PC-9 (cell line): ENCODE measurements around the gene PLA2G3. TPM values are rescaled to one million over a fixed set of nuclear protein-coding genes. Genes with fewer than 3 reads are reported as not detected.

Experiments
- BruUV-seq: library from RNA; stranded (reverse); fragments of 400-500 nt; replicated peaks from 2 replicates; lab custom pipeline; 2021; lab: Mats Ljungman, UMichigan
- CTCF ChIA-PET: fragments of 300-600 bp; sonication (Branson Sonifier 250); formaldehyde crosslinking; loops from one replicate; lab custom pipeline; 2022; ENCODE audit warnings: antibody characterized with exemption; lab: Charles Lee
- POLR2A ChIA-PET: fragments of 300-600 bp; sonication (Branson Sonifier 250); formaldehyde crosslinking; loops from one replicate; lab custom pipeline; 2022; ENCODE audit warnings: antibody characterized with exemption; ENCODE audit not compliant: unreplicated experiment; lab: Charles Lee
- DNase-seq, 2 experiments: peaks; one replicate each; pipeline versions ENCODE4 v3.0.0 to v3.0.0-alpha.2; 2015 to 2022; ENCODE audit warnings: mixed read lengths in 1 of 2
- H2AFZ ChIP-seq: fragments of 200-600 bp; sonication (generic); 2 replicates; pipeline ENCODE4 v1.8.1; 2017; ENCODE audit warnings: antibody characterized with exemption
- H3F3A ChIP-seq: fragments of 200-600 bp; sonication (generic); 2 replicates; pipeline ENCODE4 v1.8.1; 2017; ENCODE audit warnings: antibody characterized with exemption, mild to moderate bottlenecking, low read depth; ENCODE audit not compliant: insufficient read depth
- H3K27ac ChIP-seq: fragments of 200-600 bp; sonication (generic); 2 replicates; pipeline ENCODE4 v1.6.1; 2016; ENCODE audit warnings: mixed run types
- H3K27me3 ChIP-seq: fragments of 200-600 bp; sonication (generic); 2 replicates; pipeline ENCODE4 v1.6.1; 2016; ENCODE audit warnings: low read depth, mixed run types; ENCODE audit not compliant: insufficient read depth
- H3K36me3 ChIP-seq: fragments of 200-600 bp; sonication (generic); 2 replicates; pipeline ENCODE4 v1.6.1; 2016; ENCODE audit warnings: low read depth, mixed run types
- H3K4me1 ChIP-seq: fragments of 200-600 bp; sonication (generic); replicated peaks from 2 replicates; pipeline ENCODE4 v1.6.1; 2016; ENCODE audit warnings: mixed run types; ENCODE audit not compliant: insufficient read depth
- H3K4me2 ChIP-seq: fragments of 200-600 bp; sonication (generic); 2 replicates; pipeline ENCODE4 v1.6.1; 2017; ENCODE audit warnings: mixed run types
- H3K4me3 ChIP-seq: fragments of 200-600 bp; sonication (generic); 2 replicates; pipeline ENCODE4 v1.6.1; 2016; ENCODE audit warnings: mixed run types
- H3K79me2 ChIP-seq: fragments of 200-600 bp; sonication (generic); 2 replicates; pipeline ENCODE4 v1.6.1; 2017; ENCODE audit warnings: low read depth, mixed run types
- H3K9me2 ChIP-seq: fragments of 200-600 bp; sonication (generic); 2 replicates; pipeline ENCODE4 v1.8.1; 2017; ENCODE audit warnings: mild to moderate bottlenecking; ENCODE audit not compliant: insufficient read depth
- H3K9me3 ChIP-seq: fragments of 200-600 bp; sonication (generic); 2 replicates; pipeline ENCODE4 v1.8.1; 2016; ENCODE audit warnings: low read depth; ENCODE audit not compliant: insufficient read depth
- H4K20me1 ChIP-seq: fragments of 200-600 bp; sonication (generic); 2 replicates; pipeline ENCODE4 v1.8.1; 2017; ENCODE audit not compliant: insufficient read depth
- EZH2 ChIP-seq: fragments of 200-600 bp; sonication (generic); IDR thresholded peaks from 2 replicates; pipeline ENCODE4 v1.8.0; 2017; ENCODE audit warnings: antibody characterized with exemption, low read depth
- intact Hi-C: fragments of 100-400 bp; cut with micrococcal nuclease; formaldehyde crosslinking; loops from one replicate; pipeline ENCODE4 v1.10.0; 2022; ENCODE audit not compliant: unreplicated experiment
- total RNA-seq: library from RNA; stranded (reverse); gene quantifications from 2 replicates; pipeline ENCODE4 v1.2.3, GENCODE V29; 2021
- TF ChIP-seq, protein P1 (sequence below): fragments of 200-600 bp; sonication (generic); conservative IDR thresholded peaks from 2 replicates; pipeline ENCODE4 v1.6.1; 2017; ENCODE audit warnings: mixed run types, antibody characterized with exemption, mild to moderate bottlenecking, moderate library complexity

PLA2G3 gene
- total RNA-seq, 1 experiment from 2014 or later = not detected

DNA sequence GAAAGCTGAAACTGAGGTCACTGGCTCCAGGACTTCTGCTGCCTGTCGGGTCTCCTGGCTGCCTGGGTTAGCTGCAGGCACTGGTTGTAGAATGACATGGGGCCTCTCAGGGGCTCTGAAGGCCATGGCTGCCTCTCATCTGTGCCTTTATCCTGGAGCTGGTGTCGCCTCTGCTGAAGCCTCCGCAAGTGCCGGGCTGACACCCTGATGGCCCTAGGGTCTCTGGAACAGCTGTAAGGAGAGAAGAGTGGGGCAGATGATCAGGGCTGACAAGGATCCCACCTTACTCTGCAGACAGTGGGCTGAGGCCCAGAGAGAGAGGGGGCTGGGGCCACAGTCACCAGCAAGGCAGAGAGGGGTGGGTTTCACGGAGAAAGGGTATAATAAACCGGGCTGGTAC is 4.6 kb downstream of the PLA2G3 start:
- Histone ChIP-seq H3K9me3 (no peaks in the 10 kb centered on the region), H3K79me2 (no peaks in the 10 kb centered on the region), H3K27me3 (peaks cover 6% of the 10 kb centered on the region), H3K4me1 (peaks cover 14% of the 10 kb centered on the region), H3K4me3 (no peak overlapping the region), H3K36me3 (no peaks in the 10 kb centered on the region), H3F3A (peaks cover 20% of the 10 kb centered on the region), H3K4me2 (no peak overlapping the region), H3K27ac (no peak overlapping the region), H3K9me2 (no peaks in the 10 kb centered on the region), H4K20me1 (no peaks in the 10 kb centered on the region), H2AFZ (no peak overlapping the region)
- ChIA-PET POLR2A (no interaction called here), CTCF (interaction anchor here (0.6 to 0.7 kb wide), 2 partner anchors 144 to 244 kb away, joined by 3 read pairs; no protein-coding TSS in a partner anchor)
- no peak for TF ChIP-seq EZH2
- TF ChIP-seq, protein P1, sequence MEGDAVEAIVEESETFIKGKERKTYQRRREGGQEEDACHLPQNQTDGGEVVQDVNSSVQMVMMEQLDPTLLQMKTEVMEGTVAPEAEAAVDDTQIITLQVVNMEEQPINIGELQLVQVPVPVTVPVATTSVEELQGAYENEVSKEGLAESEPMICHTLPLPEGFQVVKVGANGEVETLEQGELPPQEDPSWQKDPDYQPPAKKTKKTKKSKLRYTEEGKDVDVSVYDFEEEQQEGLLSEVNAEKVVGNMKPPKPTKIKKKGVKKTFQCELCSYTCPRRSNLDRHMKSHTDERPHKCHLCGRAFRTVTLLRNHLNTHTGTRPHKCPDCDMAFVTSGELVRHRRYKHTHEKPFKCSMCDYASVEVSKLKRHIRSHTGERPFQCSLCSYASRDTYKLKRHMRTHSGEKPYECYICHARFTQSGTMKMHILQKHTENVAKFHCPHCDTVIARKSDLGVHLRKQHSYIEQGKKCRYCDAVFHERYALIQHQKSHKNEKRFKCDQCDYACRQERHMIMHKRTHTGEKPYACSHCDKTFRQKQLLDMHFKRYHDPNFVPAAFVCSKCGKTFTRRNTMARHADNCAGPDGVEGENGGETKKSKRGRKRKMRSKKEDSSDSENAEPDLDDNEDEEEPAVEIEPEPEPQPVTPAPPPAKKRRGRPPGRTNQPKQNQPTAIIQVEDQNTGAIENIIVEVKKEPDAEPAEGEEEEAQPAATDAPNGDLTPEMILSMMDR = no peak
- no TSS peak for BruUV-seq
- no peak for DNase-seq
- intact Hi-C loops = no loop called here

DNA sequence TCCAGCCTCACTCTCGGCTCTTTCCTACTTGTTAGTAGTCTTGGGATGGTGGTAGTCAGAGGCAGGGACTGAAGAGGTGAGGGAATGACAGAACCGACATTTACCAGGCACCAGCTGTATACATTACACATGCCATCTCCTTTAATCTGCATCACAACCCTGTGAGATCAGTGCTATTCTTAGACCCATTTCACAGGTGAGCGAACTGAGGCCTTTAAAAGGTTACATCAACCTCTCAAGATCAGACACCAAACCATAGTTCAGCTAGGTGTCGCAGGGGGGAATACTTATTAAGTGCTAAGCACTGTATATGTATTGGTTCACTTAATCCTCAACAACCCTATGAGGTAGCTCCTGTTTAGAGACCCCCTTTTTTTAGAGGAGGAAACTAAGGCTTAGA is 5.6 kb downstream of the PLA2G3 start:
- Histone ChIP-seq H3K4me1 (peaks cover 21% of the 10 kb centered on the region), H3K9me3 (no peaks in the 10 kb centered on the region), H3F3A (peaks cover 27% of the 10 kb centered on the region), H4K20me1 (no peaks in the 10 kb centered on the region), H3K79me2 (no peaks in the 10 kb centered on the region), H3K9me2 (no peaks in the 10 kb centered on the region), H2AFZ (no peak overlapping the region), H3K4me3 (no peak overlapping the region), H3K27ac (no peak overlapping the region), H3K36me3 (no peaks in the 10 kb centered on the region), H3K27me3 (peaks cover 6% of the 10 kb centered on the region), H3K4me2 (no peak overlapping the region)
- TF ChIP-seq EZH2 = no peak
- peak in 1 of 2 experiments; percentile 28 for DNase-seq
- intact Hi-C loops = no loop called here
- CTCF ChIA-PET = no interaction called here
- no TSS peak for BruUV-seq
- POLR2A ChIA-PET = no interaction called here

DNA sequence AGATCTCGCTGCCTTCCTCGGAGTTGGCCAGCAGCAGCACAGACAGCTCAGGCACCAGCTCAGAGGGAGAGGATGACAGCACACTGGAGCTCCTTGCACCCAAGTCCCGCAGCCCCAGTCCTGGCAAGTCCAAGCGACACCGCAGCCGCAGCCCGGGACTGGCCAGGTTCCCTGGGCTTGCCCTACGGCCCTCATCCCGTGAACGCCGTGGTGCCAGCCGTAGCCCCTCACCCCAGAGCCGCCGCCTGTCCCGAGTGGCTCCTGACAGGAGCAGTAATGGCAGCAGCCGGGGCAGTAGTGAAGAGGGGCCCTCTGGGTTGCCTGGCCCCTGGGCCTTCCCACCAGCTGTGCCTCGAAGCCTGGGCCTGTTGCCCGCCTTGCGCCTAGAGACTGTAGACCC is 6.4 kb downstream of the PLA2G3 start:
- peak in 1 of 2 experiments; percentile 21 for DNase-seq
- BruUV-seq = no TSS peak
- Histone ChIP-seq H3K9me3 (no peaks in the 10 kb centered on the region), H2AFZ (no peak overlapping the region), H3K4me3 (no peak overlapping the region), H3K4me2 (no peak overlapping the region), H3F3A (peaks cover 27% of the 10 kb centered on the region), H4K20me1 (no peaks in the 10 kb centered on the region), H3K27ac (no peak overlapping the region), H3K9me2 (no peaks in the 10 kb centered on the region), H3K27me3 (no peaks in the 10 kb centered on the region; the same call in none of the 2 replicates), H3K36me3 (no peaks in the 10 kb centered on the region), H3K4me1 (peaks cover 21% of the 10 kb centered on the region), H3K79me2 (no peaks in the 10 kb centered on the region)
- intact Hi-C loops = no loop called here
- ChIA-PET POLR2A (no interaction called here), CTCF (no interaction called here)
- TF ChIP-seq, protein P1 = no peak

DNA sequence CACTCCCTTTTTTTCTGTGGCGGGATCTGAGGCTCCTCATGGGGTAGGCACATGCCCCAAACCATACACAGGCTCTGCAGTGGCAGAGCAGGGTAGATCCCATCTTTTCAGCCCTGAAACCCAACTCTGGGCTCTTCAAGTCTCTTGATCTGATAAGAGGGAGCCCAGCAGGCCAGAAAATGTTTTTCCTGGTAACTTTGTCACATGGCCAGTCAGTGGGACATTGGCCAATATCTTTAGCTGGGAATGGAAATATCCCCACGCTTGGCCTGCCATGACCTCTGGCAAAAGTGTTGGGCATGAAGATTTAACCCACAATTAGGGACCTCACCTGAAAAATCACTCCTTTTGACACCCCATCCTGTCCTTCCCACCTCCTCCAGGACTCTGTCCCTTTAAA is 9.4 kb downstream of the PLA2G3 start:
- no peaks in the 10 kb centered on the region for H3K27me3 ChIP-seq
- BruUV-seq = no TSS peak
- no peaks in the 10 kb centered on the region for H3K9me2 ChIP-seq
- peak; percentile 32 to 39 for DNase-seq
- ChIA-PET POLR2A (no interaction called here), CTCF (interaction anchor here (1.1 kb wide), 1 partner anchor 23 kb away, joined by 3 read pairs; the partner anchor contains the start of gene SELENOM)
- no peaks in the 10 kb centered on the region for H3K79me2 ChIP-seq
- peaks cover 27% of the 10 kb centered on the region for H3F3A ChIP-seq
- no peak overlapping the region for H3K4me2 ChIP-seq
- intact Hi-C loops = no loop called here
- no peaks in the 10 kb centered on the region for H3K36me3 ChIP-seq
- H2AFZ ChIP-seq = no peak overlapping the region
- H3K9me3 ChIP-seq = no peaks in the 10 kb centered on the region
- H3K4me3 ChIP-seq = no peak overlapping the region
- H3K4me1 ChIP-seq = peaks cover 21% of the 10 kb centered on the region
- TF ChIP-seq, protein P1 = no peak
- no peak for TF ChIP-seq EZH2
- H4K20me1 ChIP-seq = no peaks in the 10 kb centered on the region
- no peak overlapping the region for H3K27ac ChIP-seq
